ENCODE results near the gene ELMOD1. TPM values are rescaled to one million over a fixed set of nuclear protein-coding genes. Genes with fewer than 3 reads are reported as not detected.

The ELMOD1 gene
- total and polyA plus RNA-seq, 10 of the 15 experiments (the other 5 are each of a cell fraction or from before 2014, with no cell fraction given), result not detected

DNA sequence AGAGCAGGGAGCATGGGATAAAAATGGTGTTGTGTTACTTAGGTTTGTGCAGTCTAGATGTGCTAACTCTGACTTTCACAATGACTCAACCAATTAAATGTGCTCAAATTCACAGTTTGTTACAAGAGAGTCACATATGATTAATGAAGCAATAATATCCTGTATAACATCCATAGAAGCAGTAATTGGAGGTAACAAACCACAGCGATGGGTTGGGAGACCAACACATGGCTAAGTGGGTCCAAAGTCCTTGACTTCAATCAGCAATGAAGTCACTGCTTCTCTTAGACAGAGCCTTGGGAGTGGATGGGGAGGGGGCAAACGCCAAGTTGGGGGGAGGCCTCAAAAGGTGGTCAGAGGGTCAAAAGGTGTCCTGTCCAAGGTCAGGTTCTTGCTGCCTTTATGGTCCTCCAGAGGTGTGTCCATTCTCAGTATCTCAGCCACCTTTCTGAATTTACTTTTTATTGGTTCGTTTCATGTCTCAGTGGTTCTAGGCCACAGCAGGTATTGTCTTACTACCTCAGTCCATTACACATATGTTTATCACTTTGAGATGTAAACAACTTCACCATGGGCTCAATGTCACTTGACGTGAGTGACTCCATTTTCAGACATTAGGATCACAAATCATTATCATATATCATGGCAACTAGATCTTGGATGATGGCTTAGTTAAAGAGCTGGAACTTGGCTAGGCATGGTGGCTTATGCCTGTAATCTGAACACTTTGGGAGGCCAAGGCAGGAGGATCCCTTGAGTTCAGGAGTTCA, 88.5 kb downstream of the ELMOD1 start:
- ChIA-PET POLR2A (interaction anchor here (0.7 kb wide), 1 partner anchor 122 kb away, joined by 4 read pairs; no protein-coding TSS in a partner anchor), RAD21 (ENCODE audit: unreplicated experiment) (interaction anchor here (1.6 to 2.4 kb wide), 2 partner anchors 8 to 10 kb away, joined by 4 to 14 read pairs; no protein-coding TSS in a partner anchor), CTCF (interaction anchor here (0.6 to 4.8 kb wide), 6 partner anchors 9 to 549 kb away, joined by 3 to 40 read pairs (median 8); partner anchors contain the start of gene ALKBH8), SMC1A (ENCODE audit: uncharacterized antibody, unreplicated experiment) (interaction anchor here (1.1 to 11.6 kb wide), 6 partner anchors 10 to 128 kb away, joined by 3 to 249 read pairs (median 4); partner anchors contain the start of gene ALKBH8)
- intact Hi-C loops (cut with micrococcal nuclease; ENCODE audit: unreplicated experiment) (no loop called here), in situ Hi-C loops (cut with MboI) (loop anchor here (5.0 kb wide), 1 partner anchor 102 kb away; no protein-coding TSS in a partner anchor)
- Histone ChIP-seq H3K9ac (ENCODE audit: control insufficient read depth, insufficient read depth, low read length) (no peak overlapping the region), H4K20me1 (ENCODE audit: control insufficient read depth, insufficient read depth) (no peaks in the 10 kb centered on the region), H3K4me3 (no peak overlapping the region), H3K27ac (ENCODE audit: control insufficient read depth, insufficient read depth) (no peak overlapping the region), H2AFZ (ENCODE audit: control insufficient read depth, low read depth, low read length) (no peak overlapping the region), H3K27me3 (replicated peaks in 1 of 2; ENCODE audit: control insufficient read depth in 2 of 2, insufficient read depth in 2 of 2, low read length in 1 of 2) (no peaks in the 10 kb centered on the region), H3K36me3 (ENCODE audit: control insufficient read depth in 2 of 2, insufficient read depth in 2 of 2, low read length in 1 of 2) (no peaks in the 10 kb centered on the region), H3K4me1 (ENCODE audit: control insufficient read depth, insufficient read depth, low read length) (peaks cover 5% of the 10 kb centered on the region; the same call in 1 of the 2 replicates), H3K9me3 (replicated peaks; ENCODE audit: control insufficient read depth, insufficient read depth, low read length) (no peaks in the 10 kb centered on the region), H3K4me2 (ENCODE audit: control insufficient read depth, insufficient read depth) (no peak overlapping the region), H3K79me2 (ENCODE audit: control insufficient read depth, insufficient read depth, low read length) (no peaks in the 10 kb centered on the region)
- ATAC-seq (peak; percentile 72), FAIRE-seq (no peak), DNase-seq (ENCODE audit: low read depth, low spot score) (peak; percentile 24)
- 18% methylated on average over 4 of the region's 4 CpGs for WGBS (ENCODE audit: insufficient coverage, insufficient replicate concordance, low lambda C conversion rate, missing lambda C conversion rate)
- no TSS peak for BruUV-seq (replicated peaks)
- TF ChIP-seq TBL1XR1 (IDR thresholded peaks at IDR 0.05; ENCODE audit: low read depth, low read length) (no peak), TAF1 (IDR thresholded peaks at IDR 0.05; ENCODE audit: borderline replicate concordance, low read depth, low read length) (no peak), BRCA1 (IDR thresholded peaks at IDR 0.05; ENCODE audit: low read depth, low read length) (no peak), POLR2A (IDR thresholded peaks at IDR 0.05; ENCODE audit: low read depth, low read length) (no peak), EED (IDR thresholded peaks at IDR 0.05; ENCODE audit: low read depth) (no peak), GABPA (IDR thresholded peaks at IDR 0.05; ENCODE audit: low read depth) (no peak), ZNF24 (IDR thresholded peaks at IDR 0.05) (peak; percentile 70; the same call in 1 of the 2 replicates), MEF2B (IDR thresholded peaks at IDR 0.05; ENCODE audit: partially characterized antibody, poor library complexity, severe bottlenecking) (peak; percentile 70), MTA2 (IDR thresholded peaks at IDR 0.05; ENCODE audit: low read depth) (peak; percentile 100), KAT2A (conservative IDR thresholded peaks at IDR 0.05; ENCODE audit: control insufficient read depth, low read depth, low read length) (no peak), RAD51 (IDR thresholded peaks at IDR 0.05) (peak; percentile 45), BHLHE40 (IDR thresholded peaks at IDR 0.05; ENCODE audit: borderline replicate concordance in 1 of 2, low read depth in 2 of 2, low read length in 1 of 2) (peak; percentile 18 to 62; a peak in 2 of 4 replicates)
- TF ChIP-seq, protein P1, sequence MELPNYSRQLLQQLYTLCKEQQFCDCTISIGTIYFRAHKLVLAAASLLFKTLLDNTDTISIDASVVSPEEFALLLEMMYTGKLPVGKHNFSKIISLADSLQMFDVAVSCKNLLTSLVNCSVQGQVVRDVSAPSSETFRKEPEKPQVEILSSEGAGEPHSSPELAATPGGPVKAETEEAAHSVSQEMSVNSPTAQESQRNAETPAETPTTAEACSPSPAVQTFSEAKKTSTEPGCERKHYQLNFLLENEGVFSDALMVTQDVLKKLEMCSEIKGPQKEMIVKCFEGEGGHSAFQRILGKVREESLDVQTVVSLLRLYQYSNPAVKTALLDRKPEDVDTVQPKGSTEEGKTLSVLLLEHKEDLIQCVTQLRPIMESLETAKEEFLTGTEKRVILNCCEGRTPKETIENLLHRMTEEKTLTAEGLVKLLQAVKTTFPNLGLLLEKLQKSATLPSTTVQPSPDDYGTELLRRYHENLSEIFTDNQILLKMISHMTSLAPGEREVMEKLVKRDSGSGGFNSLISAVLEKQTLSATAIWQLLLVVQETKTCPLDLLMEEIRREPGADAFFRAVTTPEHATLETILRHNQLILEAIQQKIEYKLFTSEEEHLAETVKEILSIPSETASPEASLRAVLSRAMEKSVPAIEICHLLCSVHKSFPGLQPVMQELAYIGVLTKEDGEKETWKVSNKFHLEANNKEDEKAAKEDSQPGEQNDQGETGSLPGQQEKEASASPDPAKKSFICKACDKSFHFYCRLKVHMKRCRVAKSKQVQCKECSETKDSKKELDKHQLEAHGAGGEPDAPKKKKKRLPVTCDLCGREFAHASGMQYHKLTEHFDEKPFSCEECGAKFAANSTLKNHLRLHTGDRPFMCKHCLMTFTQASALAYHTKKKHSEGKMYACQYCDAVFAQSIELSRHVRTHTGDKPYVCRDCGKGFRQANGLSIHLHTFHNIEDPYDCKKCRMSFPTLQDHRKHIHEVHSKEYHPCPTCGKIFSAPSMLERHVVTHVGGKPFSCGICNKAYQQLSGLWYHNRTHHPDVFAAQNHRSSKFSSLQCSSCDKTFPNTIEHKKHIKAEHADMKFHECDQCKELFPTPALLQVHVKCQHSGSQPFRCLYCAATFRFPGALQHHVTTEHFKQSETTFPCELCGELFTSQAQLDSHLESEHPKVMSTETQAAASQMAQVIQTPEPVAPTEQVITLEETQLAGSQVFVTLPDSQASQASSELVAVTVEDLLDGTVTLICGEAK (IDR thresholded peaks at IDR 0.05; ENCODE audit: borderline replicate concordance), result no peak; the same call in 1 of the 2 replicates
- TF ChIP-seq, protein P2, sequence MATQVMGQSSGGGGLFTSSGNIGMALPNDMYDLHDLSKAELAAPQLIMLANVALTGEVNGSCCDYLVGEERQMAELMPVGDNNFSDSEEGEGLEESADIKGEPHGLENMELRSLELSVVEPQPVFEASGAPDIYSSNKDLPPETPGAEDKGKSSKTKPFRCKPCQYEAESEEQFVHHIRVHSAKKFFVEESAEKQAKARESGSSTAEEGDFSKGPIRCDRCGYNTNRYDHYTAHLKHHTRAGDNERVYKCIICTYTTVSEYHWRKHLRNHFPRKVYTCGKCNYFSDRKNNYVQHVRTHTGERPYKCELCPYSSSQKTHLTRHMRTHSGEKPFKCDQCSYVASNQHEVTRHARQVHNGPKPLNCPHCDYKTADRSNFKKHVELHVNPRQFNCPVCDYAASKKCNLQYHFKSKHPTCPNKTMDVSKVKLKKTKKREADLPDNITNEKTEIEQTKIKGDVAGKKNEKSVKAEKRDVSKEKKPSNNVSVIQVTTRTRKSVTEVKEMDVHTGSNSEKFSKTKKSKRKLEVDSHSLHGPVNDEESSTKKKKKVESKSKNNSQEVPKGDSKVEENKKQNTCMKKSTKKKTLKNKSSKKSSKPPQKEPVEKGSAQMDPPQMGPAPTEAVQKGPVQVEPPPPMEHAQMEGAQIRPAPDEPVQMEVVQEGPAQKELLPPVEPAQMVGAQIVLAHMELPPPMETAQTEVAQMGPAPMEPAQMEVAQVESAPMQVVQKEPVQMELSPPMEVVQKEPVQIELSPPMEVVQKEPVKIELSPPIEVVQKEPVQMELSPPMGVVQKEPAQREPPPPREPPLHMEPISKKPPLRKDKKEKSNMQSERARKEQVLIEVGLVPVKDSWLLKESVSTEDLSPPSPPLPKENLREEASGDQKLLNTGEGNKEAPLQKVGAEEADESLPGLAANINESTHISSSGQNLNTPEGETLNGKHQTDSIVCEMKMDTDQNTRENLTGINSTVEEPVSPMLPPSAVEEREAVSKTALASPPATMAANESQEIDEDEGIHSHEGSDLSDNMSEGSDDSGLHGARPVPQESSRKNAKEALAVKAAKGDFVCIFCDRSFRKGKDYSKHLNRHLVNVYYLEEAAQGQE (IDR thresholded peaks at IDR 0.05; ENCODE audit: low read depth, low read length), result no peak

Measured in GM12878 (cell line).